Smooth muscle cell (in vitro differentiated cells): ENCODE data around the gene ZFHX3. TPM values are rescaled to one million over a fixed set of nuclear protein-coding genes. Genes with fewer than 3 reads are reported as not detected.

Experiments
- DNase-seq: peaks from one replicate; lab custom pipeline; 2025; ENCODE audit not compliant: unreplicated experiment; lab: John Stamatoyannopoulos, UW
- H2AFZ ChIP-seq: fragments of 200-600 bp; sonication (generic); 2 replicates; pipeline ENCODE4 v1.6.0; 2016; ENCODE audit warnings: antibody characterized with exemption, low read depth, mild to moderate bottlenecking
- H3F3A ChIP-seq: fragments of 200-600 bp; sonication (generic); 2 replicates; pipeline ENCODE4 v1.6.0; 2017; ENCODE audit warnings: antibody characterized with exemption, low read depth
- H3K27ac ChIP-seq: fragments of 200-600 bp; sonication (generic); 2 replicates; pipeline ENCODE4 v1.5.1; 2016; ENCODE audit warnings: low read depth, mild to moderate bottlenecking
- H3K27me3 ChIP-seq: fragments of 200-600 bp; sonication (generic); 2 replicates; pipeline ENCODE4 v1.6.1; 2016; ENCODE audit warnings: low read depth, mild to moderate bottlenecking
- H3K36me3 ChIP-seq: fragments of 200-600 bp; sonication (generic); 2 replicates; pipeline ENCODE4 v1.5.1; 2016; ENCODE audit warnings: low read depth
- H3K4me1 ChIP-seq: fragments of 200-600 bp; sonication (generic); 2 replicates; pipeline ENCODE4 v1.5.1; 2016; ENCODE audit warnings: low read depth
- H3K4me2 ChIP-seq: fragments of 200-600 bp; sonication (generic); 2 replicates; pipeline ENCODE4 v1.6.0; 2016; ENCODE audit warnings: mild to moderate bottlenecking
- H3K4me3 ChIP-seq: fragments of 200-600 bp; sonication (generic); 2 replicates; pipeline ENCODE4 v1.5.1; 2016; ENCODE audit warnings: mild to moderate bottlenecking
- H3K79me2 ChIP-seq: fragments of 200-600 bp; sonication (generic); 2 replicates; pipeline ENCODE4 v1.6.0; 2016; ENCODE audit warnings: low read depth, mild to moderate bottlenecking
- H3K9ac ChIP-seq: fragments of 200-600 bp; sonication (generic); 2 replicates; pipeline ENCODE4 v1.6.0; 2016; ENCODE audit warnings: low read depth
- H3K9me3 ChIP-seq: fragments of 200-600 bp; sonication (generic); replicated peaks from 2 replicates; pipeline ENCODE4 v1.5.1; 2016; ENCODE audit warnings: low read depth
- H4K20me1 ChIP-seq: fragments of 200-600 bp; sonication (generic); 2 replicates; pipeline ENCODE4 v1.6.0; 2016; ENCODE audit warnings: low read depth
- CTCF ChIP-seq: fragments of 200-600 bp; sonication (generic); IDR thresholded peaks from 2 replicates; pipeline ENCODE4 v1.5.1; 2017; ENCODE audit warnings: borderline replicate concordance, mild to moderate bottlenecking, antibody characterized with exemption; ENCODE audit not compliant: insufficient read depth, poor library complexity, severe bottlenecking
- WGBS: methylation state at CpG from one replicate; pipeline ENCODE4 v1.1.7; 2016; ENCODE audit warnings: low lambda C conversion rate; 5-methylcytosine and 5-hydroxymethylcytosine counted together
- polyA plus RNA-seq: library from polyadenylated mRNA; unstranded; fragments of >200 nt; fragmentation: Nextera tagmentation; extraction: Ambion mirVana; gene quantifications from 2 replicates; pipeline ENCODE4 v1.2.1, GENCODE V29; 2016
- total RNA-seq: library from RNA; depleted of rRNA; stranded (reverse); fragments of >200 nt; gene quantifications from 2 replicates; pipeline ENCODE4 v1.2.3, GENCODE V29; 2014

Gene ZFHX3
- total and polyA plus RNA-seq, 2 experiments from 2014 or later, result 3.1 to 9.8 TPM

GRCh38 chr16:73006026-73006425 lies 41.9 kb downstream of the ZFHX3 start:
- Histone ChIP-seq H3F3A (no peaks in the 10 kb centered on the region), H3K4me2 (no peak overlapping the region), H3K4me3 (no peak overlapping the region), H4K20me1 (peaks cover 42% of the 10 kb centered on the region), H3K9ac (no peak overlapping the region), H2AFZ (no peak overlapping the region), H3K4me1 (peaks cover 5% of the 10 kb centered on the region), H3K27me3 (no peaks in the 10 kb centered on the region), H3K27ac (peak overlapping the region; percentile 14), H3K36me3 (no peaks in the 10 kb centered on the region), H3K79me2 (peaks cover 80% of the 10 kb centered on the region), H3K9me3 (no peaks in the 10 kb centered on the region)
- TF ChIP-seq CTCF, result no peak
- 100% methylated on average over 2 of the region's 2 CpGs for WGBS
- no peak for DNase-seq

- H3K79me2 ChIP-seq, result peaks cover 80% of the 10 kb centered on the region
- no peak overlapping the region for H2AFZ ChIP-seq
- no peak for DNase-seq
- H3K4me1 ChIP-seq, result peaks cover 6% of the 10 kb centered on the region
- TF ChIP-seq CTCF, result no peak
- H3K4me2 ChIP-seq, result peak overlapping the region; percentile 9
- H3F3A ChIP-seq, result no peaks in the 10 kb centered on the region
- H3K36me3 ChIP-seq, result no peaks in the 10 kb centered on the region
- peaks cover 29% of the 10 kb centered on the region for H4K20me1 ChIP-seq
- 61% methylated on average over 2 of the region's 2 CpGs for WGBS
- H3K27me3 ChIP-seq, result no peaks in the 10 kb centered on the region
- H3K9me3 ChIP-seq, result no peaks in the 10 kb centered on the region
- no peak overlapping the region for H3K9ac ChIP-seq
- peak overlapping the region; percentile 10 for H3K27ac ChIP-seq
- H3K4me3 ChIP-seq, result no peak overlapping the region
Observed at GRCh38 chr16:73002866-73003265, 45.1 kb downstream of the ZFHX3 start.

DNA sequence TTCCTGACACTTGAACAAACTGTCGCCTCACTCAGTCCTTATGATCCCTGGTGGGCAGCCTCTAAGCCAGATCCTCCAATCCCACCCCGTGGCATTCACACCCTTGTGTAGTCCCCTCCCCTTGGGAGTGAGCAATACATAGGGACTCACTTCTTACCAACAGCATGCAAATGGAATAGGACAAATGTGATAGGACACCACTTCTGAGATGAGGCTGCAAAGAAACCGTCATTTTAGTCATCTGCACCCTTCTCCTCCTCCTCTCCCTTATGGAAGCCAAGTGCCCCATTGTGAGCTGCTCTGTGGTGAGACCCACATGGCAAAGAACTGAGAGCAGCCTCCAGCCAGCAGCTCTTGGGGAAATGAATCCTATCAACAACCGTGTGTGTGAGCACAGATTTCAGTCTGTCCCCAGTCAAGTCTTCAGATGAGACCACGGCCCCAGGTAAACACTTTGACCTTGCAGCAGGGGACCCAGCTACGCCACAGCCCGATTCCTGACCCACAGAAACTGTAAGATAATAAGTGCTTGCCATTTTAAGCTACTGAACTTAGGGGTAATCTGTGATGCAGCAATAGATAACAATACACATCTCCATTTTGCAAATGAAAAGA lies 46.9 kb downstream of the ZFHX3 start:
- Histone ChIP-seq H3K79me2 (peaks cover 81% of the 10 kb centered on the region), H3K27ac (no peak overlapping the region), H4K20me1 (peaks cover 25% of the 10 kb centered on the region), H2AFZ (no peak overlapping the region), H3K4me2 (no peak overlapping the region), H3F3A (no peaks in the 10 kb centered on the region), H3K9me3 (no peaks in the 10 kb centered on the region), H3K4me3 (no peak overlapping the region), H3K27me3 (no peaks in the 10 kb centered on the region), H3K4me1 (peaks cover 6% of the 10 kb centered on the region), H3K36me3 (no peaks in the 10 kb centered on the region), H3K9ac (no peak overlapping the region)
- DNase-seq, result no peak
- WGBS, result 94% methylated on average over 7 of the region's 7 CpGs
- TF ChIP-seq CTCF, result no peak
